HG03066 (cell line): ENCODE results near the gene ZSCAN4.

ENCODE experiments used
- ATAC-seq: cut with Tn5 transposase; IDR thresholded peaks from one replicate; pipeline ENCODE4 v1.9.1; 2021; ENCODE audit warnings: low read depth; ENCODE audit not compliant: unreplicated experiment

ZSCAN4 gene, protein sequence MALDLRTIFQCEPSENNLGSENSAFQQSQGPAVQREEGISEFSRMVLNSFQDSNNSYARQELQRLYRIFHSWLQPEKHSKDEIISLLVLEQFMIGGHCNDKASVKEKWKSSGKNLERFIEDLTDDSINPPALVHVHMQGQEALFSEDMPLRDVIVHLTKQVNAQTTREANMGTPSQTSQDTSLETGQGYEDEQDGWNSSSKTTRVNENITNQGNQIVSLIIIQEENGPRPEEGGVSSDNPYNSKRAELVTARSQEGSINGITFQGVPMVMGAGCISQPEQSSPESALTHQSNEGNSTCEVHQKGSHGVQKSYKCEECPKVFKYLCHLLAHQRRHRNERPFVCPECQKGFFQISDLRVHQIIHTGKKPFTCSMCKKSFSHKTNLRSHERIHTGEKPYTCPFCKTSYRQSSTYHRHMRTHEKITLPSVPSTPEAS

DNA sequence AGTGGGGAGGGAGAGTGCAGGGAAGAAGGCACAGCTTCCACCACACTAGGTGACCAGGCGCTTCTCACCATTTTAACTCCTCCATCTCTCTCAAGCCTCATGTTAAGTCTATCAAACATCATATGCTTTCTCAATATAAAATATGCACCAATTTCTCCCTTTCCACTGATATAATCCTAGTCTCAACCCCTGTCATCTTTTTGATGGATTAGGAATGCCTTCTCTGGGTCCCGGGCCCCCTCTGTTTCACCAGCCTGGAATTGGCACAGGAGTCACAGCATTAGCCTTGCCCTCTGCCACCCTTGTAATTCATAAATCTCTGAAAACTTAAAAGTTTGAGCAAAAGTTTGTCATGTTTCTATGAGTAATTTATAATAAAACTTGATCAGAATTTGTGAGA is at the start of gene ZSCAN4:
ZSCAN4 (plus strand) TSS at position 301 of the 400 bp plus-strand sequence. CDS start 7,211 bp downstream, outside the sequence.
- ATAC-seq: no peak

DNA sequence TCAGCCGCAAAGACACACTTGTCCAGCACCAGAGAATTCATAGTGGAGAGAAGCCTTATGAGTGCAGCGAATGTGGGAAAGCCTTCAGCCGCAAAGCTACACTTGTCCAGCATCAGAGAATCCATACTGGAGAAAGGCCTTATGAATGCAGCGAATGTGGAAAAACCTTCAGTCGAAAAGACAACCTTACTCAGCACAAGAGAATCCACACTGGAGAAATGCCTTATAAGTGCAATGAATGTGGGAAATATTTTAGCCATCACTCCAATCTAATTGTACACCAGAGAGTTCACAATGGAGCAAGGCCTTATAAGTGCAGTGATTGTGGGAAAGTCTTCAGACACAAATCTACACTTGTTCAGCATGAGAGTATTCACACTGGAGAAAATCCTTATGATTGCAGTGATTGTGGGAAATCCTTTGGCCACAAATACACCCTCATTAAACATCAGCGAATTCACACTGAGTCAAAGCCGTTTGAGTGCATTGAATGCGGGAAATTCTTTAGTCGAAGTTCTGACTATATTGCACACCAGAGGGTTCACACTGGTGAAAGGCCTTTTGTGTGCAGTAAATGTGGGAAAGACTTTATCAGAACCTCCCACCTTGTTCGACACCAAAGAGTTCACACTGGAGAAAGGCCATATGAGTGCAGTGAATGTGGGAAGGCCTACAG is 47.9 kb upstream of the ZSCAN4 start:
- no peak for ATAC-seq

DNA sequence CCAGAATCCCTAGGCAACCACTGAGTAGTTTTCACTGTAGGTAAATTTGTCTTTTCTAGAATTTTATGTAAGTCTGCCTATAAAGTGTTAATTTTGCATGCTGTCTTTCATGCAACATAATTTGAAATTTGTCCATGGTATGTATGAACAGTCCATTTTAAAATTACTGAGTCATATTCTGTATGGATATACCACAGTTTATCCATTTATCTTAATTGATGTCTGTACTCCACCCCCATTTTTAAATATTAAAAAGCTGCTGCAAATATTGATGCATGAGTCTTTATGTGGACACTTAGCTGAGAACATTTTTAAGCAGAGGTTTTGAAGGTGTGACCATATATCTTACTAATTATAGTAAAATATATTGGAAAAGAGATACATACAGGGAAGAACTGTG is 45.6 kb upstream of the ZSCAN4 start:
- ATAC-seq: no peak

DNA sequence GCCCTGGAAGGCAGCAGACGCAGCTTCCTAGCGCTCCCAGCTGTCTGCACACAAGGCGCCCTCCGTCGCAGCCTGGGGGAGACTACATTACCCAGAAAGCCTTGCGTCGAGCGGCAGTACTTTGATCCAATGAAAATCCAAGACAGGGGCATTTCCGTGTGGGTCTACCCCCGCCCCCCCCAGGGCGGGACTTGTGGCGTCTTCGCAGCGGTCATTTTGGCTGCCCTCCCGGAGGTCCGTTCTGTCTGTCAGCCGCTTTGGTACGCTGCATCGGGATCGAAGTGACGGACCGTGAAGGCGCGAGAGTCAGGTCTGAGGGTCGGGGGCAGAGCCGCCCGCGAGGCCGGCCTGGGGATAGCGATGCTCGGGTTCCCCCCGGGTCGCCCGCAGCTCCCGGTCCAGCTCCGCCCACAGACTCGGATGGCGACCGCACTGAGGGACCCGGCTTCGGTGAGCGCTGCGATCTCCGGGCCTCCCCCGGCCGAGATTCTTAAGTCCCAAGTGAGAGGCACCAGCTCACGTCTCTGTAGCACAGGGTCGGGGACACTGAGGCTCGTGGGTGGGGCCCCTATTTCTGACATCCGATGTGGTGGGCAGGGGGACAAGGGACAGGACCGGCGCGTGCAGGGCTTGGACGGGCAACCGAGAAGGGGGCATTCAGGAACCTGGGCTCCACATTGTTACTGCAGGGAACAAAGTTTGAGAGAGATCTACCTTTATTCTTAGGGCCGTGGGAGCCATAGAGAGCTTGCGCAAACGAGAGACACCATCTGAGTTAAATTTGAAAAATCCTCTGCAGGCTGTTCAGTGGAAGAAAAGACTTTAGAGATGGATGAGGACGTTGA is 35.5 kb upstream of the ZSCAN4 start, which contains the start of gene ZNF211:
ZNF211 (plus strand) TSS at position 182 of the 845 bp plus-strand sequence; CDS start at position 361, 179 bp downstream.
- ATAC-seq: peak; percentile 86

DNA sequence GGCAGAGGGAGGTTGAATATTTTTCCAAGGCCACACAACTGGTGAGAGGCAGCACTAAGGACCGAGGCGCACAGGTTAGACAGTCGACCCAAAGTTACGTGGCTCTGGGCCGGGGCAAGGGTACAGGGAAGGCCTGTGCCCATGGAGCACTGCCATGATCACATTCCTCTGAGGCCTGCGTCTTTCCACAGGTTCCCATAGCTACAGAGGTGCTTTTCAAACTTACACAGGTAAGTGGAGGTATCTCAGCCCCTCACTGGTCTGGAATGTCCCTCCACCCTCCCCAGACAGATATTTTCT is 35.0 kb upstream of the ZSCAN4 start:
- no peak for ATAC-seq

DNA sequence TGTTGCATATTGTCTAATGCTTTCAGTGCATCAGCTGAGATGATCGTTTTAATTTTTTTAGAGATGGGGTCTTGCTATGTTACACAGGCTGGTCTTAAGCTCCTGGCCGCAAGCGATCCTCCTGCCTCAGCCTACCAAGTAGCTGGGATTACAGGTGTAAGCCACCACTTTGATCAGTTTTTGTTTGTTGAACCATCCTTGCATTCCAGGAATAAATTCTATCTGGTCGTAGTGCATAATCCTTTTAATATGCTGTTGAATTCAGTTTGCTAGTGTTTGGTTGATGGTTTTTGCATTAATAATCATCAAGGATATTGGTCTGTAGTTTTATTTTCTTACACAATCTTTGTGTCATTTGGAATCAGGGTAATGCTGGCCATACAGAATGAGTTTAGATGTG is 31.4 kb upstream of the ZSCAN4 start:
- no peak for ATAC-seq

DNA sequence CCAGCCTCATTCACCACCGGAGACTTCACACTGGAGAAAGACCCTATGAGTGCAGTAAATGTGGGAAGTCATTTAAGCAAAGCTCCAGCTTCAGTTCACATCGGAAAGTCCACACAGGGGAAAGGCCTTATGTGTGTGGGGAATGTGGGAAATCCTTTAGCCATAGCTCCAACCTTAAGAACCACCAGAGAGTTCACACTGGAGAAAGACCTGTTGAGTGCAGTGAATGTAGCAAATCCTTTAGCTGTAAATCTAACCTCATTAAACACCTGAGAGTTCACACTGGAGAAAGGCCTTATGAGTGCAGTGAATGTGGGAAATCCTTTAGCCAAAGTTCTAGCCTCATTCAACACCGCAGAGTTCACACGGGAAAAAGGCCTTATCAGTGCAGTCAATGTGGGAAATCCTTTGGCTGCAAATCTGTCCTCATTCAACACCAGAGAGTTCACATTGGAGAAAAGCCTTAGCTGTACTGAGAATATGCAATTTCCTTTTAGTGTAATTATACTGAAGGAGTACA is 27.0 kb upstream of the ZSCAN4 start:
- no peak for ATAC-seq

DNA sequence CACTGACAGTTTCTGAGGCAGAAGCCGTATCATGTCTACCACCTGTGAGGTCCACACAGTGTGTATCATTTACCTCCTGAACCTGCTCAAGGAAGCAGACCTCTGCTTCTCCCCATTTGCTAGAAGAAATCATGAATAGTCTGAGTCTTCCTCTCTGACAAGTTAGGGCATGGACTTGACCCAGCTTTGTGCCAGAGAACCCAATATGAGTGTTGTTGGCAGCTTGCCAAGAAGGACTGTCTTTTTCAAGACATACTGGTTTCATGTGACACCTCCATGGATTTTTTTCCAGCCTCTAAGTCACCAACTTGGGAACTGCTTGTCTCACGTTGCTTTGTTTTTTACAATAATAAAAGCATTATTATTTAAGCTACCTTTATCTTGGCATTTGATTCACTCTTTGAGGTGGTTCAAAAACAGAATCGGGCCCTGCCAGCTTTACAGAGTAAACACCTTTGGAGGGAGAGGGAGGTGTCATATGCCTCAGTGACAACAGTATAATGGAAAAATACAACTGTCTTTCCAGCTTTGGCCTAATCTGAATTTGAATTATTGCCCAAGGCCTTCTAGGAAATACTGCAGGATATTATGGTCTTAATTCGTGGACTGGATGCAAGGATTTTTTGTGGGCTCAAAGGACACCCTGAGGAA is 26.2 kb upstream of the ZSCAN4 start:
- no peak for ATAC-seq

DNA sequence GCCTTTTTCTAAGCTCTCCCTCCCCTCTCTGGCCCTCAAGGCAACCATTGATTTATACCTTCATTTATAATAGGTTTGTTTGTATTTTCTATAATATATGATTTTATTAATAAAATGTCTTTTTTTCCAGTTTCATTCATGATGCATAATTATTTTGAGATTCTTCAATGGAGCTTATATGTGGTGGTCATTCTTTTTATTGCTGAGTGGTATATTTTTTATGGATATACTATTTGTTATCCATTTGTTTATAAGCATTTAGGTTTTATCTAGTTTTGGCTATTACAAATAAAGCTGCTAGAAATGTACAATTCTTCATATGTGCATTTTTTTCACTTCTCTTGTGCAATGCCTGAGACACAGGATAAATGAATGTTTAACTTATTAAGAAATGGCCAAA is 25.0 kb upstream of the ZSCAN4 start:
- no peak for ATAC-seq

DNA sequence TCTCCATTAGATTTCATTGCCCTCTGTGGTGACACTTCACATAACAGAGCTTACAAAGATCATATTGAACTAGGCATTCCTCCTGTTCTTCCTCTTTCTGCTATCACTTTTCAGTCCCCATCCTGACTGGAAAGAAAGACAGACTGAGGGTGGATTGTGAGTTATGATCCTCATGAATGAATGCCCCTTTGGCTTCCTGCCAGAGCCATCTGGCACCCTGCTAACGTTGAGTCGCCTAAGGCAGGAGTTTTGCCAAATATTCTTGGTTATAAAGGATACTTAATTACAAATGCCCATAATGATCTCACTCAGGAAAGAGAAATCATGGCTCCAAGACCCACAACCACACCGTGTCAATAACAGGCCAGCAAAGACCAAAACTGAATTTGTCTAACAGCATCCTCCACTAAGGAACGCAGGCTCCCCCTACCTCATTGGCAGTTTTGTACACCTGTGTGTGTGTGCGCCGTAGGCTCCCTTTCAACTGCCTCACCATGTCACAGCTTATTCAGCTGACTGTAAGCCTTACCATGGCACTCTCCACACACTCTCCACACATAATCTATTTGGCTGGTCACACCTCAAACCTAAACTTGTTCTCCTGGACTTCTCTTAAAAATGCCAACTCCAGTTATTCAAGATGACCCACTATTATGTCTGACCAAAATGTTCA is 20.3 kb upstream of the ZSCAN4 start:
- no peak for ATAC-seq

DNA sequence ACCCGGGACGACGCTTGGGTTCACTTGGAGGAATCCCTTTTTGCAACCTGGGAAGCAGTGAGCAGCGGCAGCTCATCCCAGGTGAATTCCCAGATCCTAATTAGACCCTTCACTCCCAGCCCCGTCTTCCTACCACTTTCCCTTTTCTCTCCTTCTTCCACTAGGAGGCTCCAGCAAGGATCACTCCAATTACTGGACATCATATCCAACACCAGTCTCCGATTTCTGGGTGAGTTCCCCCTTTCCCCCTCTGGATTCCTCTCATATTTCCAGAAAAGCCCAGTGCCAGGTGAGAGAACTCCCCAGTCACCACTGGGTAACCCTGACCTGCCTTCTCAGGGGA is 17.1 kb upstream of the ZSCAN4 start:
- no peak for ATAC-seq

DNA sequence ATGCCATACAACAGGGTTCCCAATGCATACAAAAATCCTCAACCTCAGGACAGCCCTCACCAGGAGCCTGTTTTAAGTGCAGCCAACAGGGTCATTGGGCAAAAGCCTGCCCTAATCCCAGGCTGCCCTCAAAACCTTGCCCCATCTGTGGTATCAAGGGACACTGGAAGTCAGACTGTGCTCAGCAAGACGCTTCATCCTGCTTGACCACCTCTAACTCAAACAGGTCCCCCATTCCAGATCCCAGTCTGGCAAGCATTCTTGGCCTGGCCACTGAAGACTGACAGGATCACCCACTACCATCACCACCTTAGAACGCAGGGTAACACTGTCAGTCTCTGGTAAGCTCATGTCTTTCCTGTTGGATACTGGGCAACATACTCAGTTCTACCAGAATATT is 15.0 kb upstream of the ZSCAN4 start:
- no peak for ATAC-seq

DNA sequence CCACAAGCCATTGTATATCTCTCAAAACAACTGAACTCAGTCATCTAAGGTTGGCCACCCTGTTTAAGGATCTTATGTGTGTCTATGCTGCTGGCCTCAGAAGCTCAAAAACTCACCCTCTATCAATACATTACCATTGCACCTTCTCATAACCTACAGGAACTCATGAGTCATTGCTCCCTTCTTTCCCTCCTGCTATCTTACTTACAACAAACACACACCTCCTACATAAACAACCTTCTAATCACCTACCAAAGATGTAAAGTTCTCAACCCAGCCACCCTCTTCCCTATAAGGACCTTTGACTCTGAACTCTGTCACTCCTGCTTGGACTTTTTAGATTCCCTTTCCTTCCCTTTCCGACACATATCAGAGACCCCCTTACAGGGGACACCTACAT is 13.3 kb upstream of the ZSCAN4 start:
- ATAC-seq: no peak

DNA sequence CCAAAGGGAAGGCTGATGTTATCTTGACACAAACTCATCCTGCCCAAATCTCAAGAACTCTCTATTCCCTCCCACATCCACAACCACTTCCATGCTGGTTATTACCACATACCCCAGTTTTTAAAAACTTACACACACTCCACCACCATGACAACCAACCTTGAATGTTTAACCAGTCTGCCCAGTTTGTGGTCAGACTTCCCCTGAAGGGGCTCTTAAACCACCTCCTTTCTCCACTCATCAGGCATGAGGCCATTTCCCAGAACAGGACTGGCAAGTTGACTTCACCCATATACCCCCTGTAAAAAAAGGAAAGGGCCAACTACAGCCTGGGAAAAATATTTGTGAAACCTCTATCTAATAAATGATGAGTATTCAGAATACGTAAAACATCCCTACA is 12.4 kb upstream of the ZSCAN4 start:
- ATAC-seq: no peak

DNA sequence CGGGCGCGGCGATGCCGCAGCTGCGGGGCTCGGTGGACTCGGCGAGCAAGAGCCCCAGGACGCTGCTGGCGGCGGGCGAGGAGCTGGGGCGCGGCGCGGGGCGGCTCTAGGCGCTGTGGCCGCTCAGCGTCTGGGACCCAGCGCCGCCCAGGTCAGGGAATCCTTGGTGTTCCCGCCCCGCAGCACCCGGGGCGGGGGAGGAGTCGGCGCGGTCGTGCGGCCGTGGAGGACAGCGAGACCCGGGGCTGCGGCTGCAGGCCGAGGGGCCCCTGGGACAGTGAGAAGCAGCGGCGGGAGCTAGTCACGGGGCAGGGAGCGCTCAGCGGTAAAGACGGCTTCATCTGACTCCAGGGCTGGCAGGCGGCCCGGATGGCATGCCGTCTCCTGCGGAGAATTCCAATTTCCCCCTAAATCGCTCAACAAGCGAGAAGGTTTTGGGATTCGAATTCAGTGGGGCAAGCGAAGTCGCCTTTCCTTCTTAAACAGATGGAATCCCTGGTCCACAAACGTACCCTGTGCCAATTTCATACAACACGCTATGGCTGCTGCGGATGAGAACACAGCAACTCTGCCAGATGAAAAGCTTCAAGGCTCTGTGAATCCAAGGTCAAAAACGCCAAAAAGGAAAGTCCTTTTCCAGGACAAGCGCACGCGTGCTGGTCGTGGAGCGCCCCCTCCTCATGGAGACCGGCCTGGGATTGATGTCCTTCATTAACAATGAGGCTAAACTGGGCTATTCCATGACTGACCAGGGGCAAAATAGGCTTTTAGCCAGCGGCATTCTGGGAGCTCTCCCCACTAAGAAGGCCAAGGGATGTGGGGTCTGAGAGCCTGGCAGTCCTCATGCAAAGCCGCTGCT is 4.2 kb upstream of the ZSCAN4 start:
- ATAC-seq: no peak

DNA sequence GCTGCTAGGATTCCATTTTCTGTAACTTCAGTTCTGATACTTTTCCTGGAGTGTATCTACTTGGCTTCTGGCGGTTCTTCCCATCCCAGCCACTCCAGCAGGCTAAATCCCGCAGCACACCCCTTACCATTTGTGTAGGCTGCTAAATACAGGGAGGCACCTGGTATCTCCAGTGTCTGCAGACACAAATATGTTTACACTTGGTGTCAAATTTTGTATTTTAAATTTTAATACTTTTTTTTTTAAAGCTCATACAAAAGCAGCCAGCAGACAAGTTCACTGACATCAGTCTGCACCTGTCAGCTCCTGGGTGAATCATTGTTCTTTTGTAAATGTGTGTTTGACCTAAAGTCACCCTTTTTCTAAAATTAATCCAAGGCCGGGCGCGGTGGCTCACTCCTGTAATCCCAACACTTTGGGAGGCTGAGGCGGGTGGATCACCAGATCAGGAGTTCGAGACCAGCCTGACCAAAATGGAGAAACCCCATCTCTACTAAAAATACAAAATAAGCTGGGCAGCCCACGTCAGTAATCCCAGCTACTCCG is 3.4 kb upstream of the ZSCAN4 start:
- no peak for ATAC-seq

DNA sequence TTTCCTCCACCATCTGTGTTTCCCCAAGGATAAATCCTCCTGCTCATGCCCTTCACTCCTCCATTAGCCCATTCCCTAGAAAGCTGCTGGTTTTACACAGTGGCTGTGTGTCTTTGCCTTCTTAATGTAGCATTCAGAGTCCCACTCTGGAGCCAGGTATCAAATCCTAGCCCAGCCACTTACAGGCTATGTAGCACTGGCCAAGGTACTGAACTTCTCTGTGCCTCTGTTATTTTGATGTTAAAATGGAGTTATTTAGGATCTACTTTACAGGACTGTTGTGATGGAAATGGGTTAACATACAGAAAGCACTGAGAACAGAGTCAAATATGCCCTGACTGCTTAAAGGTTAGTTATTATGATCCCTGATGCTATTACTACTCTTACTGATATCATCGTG is 1.5 kb upstream of the ZSCAN4 start:
- ATAC-seq: no peak

DNA sequence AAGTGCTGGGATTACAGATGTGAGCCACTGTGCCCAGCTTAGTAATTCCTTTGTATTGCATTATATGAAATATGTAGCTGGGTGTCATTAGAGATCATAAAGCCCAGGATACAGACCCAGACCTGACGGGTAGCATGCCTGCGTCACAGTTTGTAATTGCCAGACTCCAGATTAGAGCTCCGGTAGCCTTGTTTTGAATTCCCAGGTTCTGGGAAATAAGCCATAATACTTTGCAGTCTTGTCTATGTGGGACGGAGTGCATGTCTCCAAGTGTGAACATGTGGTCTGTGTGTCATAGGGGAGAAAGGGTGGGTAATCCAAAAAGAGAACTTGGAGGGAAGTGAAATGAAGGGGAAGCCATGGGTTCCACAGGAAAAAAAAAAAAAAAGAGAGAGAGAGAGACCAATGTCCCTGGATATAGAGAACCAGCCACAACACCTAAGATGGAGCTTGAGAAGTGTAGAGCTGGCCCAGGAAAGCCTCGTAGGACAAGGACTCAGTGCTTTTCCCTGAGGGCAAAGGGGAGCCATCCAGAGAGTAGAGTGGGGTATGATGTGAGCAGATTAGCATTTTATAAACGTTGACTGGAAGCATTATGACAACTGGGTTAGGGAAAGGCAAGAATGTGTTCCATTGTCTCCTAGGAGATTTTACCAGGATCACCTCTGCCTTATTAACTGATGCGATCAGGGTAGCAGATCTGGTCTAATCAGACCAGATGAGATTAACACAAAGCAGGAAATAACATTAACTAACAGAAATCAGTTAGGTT is 2.6 kb downstream of the ZSCAN4 start:
- no peak for ATAC-seq
